ENCODE results near the gene SVIP. TPM values are rescaled to one million over a fixed set of nuclear protein-coding genes. Genes with fewer than 3 reads are reported as not detected.

SVIP gene
- total and polyA plus RNA-seq, 2 experiments from 2014 or later: 13.2 to 14.9 TPM

DNA sequence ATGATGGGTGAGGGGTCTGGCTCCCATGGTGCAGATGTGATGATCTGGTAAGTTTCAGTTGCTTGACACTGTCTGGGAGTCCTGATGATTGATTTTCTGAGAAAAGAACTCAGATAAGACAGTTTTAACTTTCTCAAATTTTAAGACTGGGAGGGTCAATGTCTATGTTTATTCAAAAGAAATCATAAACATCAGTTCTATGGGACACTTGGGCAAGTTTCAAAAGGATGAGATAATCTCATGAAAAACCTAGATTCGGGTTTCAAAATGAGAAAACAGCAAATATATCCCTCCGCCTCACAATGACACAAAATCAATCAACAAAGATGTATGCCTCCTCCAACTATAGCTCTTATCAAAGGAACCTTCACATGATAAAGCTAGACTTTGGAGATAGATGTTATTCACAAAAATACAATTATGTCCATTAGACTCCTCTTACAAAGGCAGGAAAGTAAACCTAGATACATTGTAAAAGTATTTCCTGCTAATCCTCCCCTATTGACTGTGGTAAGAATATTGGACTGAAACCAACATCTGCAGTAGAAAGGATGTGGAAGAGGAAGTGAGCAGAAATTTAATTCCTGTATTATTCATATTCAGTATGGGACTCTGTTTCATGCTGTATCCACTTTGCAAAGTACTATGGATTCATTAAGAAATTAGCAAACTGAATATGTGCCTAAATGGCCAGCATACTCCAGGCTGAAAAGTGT lies 21.6 kb downstream of the SVIP start:
- H4K20me1 ChIP-seq (ENCODE audit: insufficient read depth, poor library complexity, severe bottlenecking): no peaks in the 10 kb centered on the region
- H3K9me2 ChIP-seq (replicated peaks; ENCODE audit: insufficient read depth): no peaks in the 10 kb centered on the region
- no peak overlapping the region for H3K4me2 ChIP-seq
- H3K27ac ChIP-seq: no peak overlapping the region
- WGBS (ENCODE audit: low lambda C conversion rate, missing lambda C conversion rate): 81% methylated on average over 2 of the region's 2 CpGs
- TF ChIP-seq EZH2 (IDR thresholded peaks at IDR 0.05; ENCODE audit: borderline replicate concordance) (no peak), EZH2phosphoT487 (IDR thresholded peaks at IDR 0.05; ENCODE audit: low read depth, severe bottlenecking, unreplicated experiment) (no peak)
- TF ChIP-seq, protein P1, sequence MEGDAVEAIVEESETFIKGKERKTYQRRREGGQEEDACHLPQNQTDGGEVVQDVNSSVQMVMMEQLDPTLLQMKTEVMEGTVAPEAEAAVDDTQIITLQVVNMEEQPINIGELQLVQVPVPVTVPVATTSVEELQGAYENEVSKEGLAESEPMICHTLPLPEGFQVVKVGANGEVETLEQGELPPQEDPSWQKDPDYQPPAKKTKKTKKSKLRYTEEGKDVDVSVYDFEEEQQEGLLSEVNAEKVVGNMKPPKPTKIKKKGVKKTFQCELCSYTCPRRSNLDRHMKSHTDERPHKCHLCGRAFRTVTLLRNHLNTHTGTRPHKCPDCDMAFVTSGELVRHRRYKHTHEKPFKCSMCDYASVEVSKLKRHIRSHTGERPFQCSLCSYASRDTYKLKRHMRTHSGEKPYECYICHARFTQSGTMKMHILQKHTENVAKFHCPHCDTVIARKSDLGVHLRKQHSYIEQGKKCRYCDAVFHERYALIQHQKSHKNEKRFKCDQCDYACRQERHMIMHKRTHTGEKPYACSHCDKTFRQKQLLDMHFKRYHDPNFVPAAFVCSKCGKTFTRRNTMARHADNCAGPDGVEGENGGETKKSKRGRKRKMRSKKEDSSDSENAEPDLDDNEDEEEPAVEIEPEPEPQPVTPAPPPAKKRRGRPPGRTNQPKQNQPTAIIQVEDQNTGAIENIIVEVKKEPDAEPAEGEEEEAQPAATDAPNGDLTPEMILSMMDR (IDR thresholded peaks at IDR 0.05; ENCODE audit: poor library complexity): no peak
- H3K27me3 ChIP-seq: no peaks in the 10 kb centered on the region
- H3K4me1 ChIP-seq (ENCODE audit: insufficient read depth): no peaks in the 10 kb centered on the region
- no peaks in the 10 kb centered on the region for H3K36me3 ChIP-seq (replicated peaks; ENCODE audit: insufficient read depth, low read depth)
- no peak for DNase-seq (ENCODE audit: low spot score)
- H3K79me2 ChIP-seq: no peaks in the 10 kb centered on the region
- no peaks in the 10 kb centered on the region for H3K9me3 ChIP-seq (ENCODE audit: low read depth)
- no peak overlapping the region for H3K4me3 ChIP-seq
- no peak overlapping the region for H2AFZ ChIP-seq

DNA sequence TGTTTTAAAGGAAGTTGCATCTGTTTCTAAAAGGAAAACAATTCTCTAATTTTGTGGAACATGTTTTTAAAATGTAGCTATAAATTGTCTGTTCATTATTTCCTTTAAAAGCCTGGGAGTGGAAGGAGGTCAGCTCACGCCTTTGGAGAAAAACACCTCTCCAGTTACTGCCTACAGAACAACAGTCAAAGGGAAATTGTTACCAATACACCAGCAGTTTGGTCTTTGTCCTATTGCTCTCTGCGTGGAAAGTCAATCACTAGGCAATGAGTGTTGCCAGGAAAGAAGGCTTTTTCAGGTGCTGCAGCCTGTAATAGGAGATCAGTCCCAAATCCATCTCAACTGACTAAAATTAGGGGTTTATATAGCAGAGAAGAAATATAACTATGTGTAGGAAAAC lies 22.2 kb downstream of the SVIP start:
- H3K79me2 ChIP-seq: no peaks in the 10 kb centered on the region
- no peak overlapping the region for H3K4me3 ChIP-seq
- WGBS (ENCODE audit: low lambda C conversion rate, missing lambda C conversion rate): 80% methylated on average over 2 of the region's 2 CpGs
- no peaks in the 10 kb centered on the region for H3K9me2 ChIP-seq (replicated peaks; ENCODE audit: insufficient read depth)
- H4K20me1 ChIP-seq (ENCODE audit: insufficient read depth, poor library complexity, severe bottlenecking): no peaks in the 10 kb centered on the region
- no peak overlapping the region for H3K27ac ChIP-seq
- DNase-seq (ENCODE audit: low spot score): no peak
- H3K9me3 ChIP-seq (ENCODE audit: low read depth): no peaks in the 10 kb centered on the region
- H3K27me3 ChIP-seq: no peaks in the 10 kb centered on the region
- H3K36me3 ChIP-seq (replicated peaks; ENCODE audit: insufficient read depth, low read depth): no peaks in the 10 kb centered on the region
- no peaks in the 10 kb centered on the region for H3K4me1 ChIP-seq (ENCODE audit: insufficient read depth)
- TF ChIP-seq, protein P1 (IDR thresholded peaks at IDR 0.05; ENCODE audit: poor library complexity): no peak
- no peak for TF ChIP-seq EZH2 (IDR thresholded peaks at IDR 0.05; ENCODE audit: borderline replicate concordance)
- no peak for TF ChIP-seq EZH2phosphoT487 (IDR thresholded peaks at IDR 0.05; ENCODE audit: low read depth, severe bottlenecking, unreplicated experiment)
- H3K4me2 ChIP-seq: no peak overlapping the region
- no peak overlapping the region for H2AFZ ChIP-seq

DNA sequence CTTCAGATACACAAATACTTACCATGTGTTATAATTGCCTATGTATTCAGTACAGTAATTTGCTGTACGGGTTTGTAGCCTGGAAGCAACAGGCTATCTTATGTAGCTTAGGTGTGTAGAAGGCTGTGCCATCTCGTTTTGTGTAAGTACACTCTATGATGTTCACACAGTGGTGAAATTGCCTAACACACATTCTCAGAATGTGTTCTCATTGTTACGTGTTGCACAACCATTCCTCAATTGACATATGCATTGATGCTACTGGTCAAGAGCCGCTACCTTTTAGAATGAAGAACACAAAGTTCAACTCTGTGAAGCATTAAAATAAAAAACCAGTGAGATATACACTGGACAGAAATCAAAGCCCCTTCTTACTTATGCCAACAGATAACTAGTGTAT lies 26.7 kb downstream of the SVIP start:
- 73% methylated on average over 4 of the region's 4 CpGs for WGBS (ENCODE audit: low lambda C conversion rate, missing lambda C conversion rate)
- Histone ChIP-seq H4K20me1 (ENCODE audit: insufficient read depth, poor library complexity, severe bottlenecking) (no peaks in the 10 kb centered on the region), H3K4me2 (no peak overlapping the region), H3K79me2 (no peaks in the 10 kb centered on the region), H3K36me3 (replicated peaks; ENCODE audit: insufficient read depth, low read depth) (no peaks in the 10 kb centered on the region), H3K9me3 (ENCODE audit: low read depth) (no peaks in the 10 kb centered on the region), H2AFZ (no peak overlapping the region), H3K4me3 (no peak overlapping the region), H3K4me1 (ENCODE audit: insufficient read depth) (no peaks in the 10 kb centered on the region), H3K27ac (no peak overlapping the region), H3K27me3 (no peaks in the 10 kb centered on the region), H3K9me2 (replicated peaks; ENCODE audit: insufficient read depth) (no peaks in the 10 kb centered on the region)
- no peak for DNase-seq (ENCODE audit: low spot score)
- TF ChIP-seq EZH2phosphoT487 (IDR thresholded peaks at IDR 0.05; ENCODE audit: low read depth, severe bottlenecking, unreplicated experiment) (no peak), EZH2 (IDR thresholded peaks at IDR 0.05; ENCODE audit: borderline replicate concordance) (no peak)
- TF ChIP-seq, protein P1 (IDR thresholded peaks at IDR 0.05; ENCODE audit: poor library complexity): no peak
